Measurements from ENCODE around the gene FKBP4.

Gene FKBP4

DNA sequence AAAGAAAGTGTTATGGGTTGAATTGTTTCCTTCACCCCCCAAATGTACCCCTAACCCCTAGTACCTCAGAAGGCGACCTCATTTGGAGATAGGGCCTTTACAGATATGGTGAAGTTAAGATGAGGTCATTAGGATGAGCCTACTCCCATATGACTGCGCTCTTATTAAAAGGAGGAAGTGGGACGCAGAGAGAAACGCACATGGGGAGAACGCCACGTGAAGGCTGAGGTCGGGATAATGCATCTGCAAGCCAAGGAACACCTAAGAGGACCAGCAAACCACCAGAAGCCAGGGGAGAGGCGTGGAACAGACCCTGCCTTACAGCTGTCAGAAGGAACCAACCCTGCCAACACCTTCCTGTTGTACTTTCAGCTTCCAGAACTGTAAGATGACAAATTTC is 41.8 kb downstream of the FKBP4 start:
- no peak overlapping the region for H3K27ac ChIP-seq (ENCODE audit: low read length, poor library complexity, severe bottlenecking)
- no peak overlapping the region for H4K8ac ChIP-seq (ENCODE audit: low read length)
- no peak for DNase-seq
- no peak overlapping the region for H3K14ac ChIP-seq (ENCODE audit: low read length in 2 of 2)
- H3K79me1 ChIP-seq (replicated peaks; ENCODE audit: low read length, poor library complexity, severe bottlenecking), result no peaks in the 10 kb centered on the region
- no peak overlapping the region for H3K23ac ChIP-seq (ENCODE audit: low read length in 2 of 2)
- no peak overlapping the region for H3K9ac ChIP-seq (ENCODE audit: low read length)
- H3K18ac ChIP-seq (ENCODE audit: low read depth in 1 of 2, low read length in 2 of 2), result no peak overlapping the region
- H3K4ac ChIP-seq (ENCODE audit: low read depth in 1 of 2, low read length in 2 of 2), result no peak overlapping the region
- no peak overlapping the region for H2BK5ac ChIP-seq (ENCODE audit: low read depth, low read length, poor library complexity, severe bottlenecking)
- H2BK15ac ChIP-seq (ENCODE audit: low read depth, poor library complexity, severe bottlenecking), result no peak overlapping the region
- WGBS, result 84% methylated on average over 8 of the region's 8 CpGs
- H3K9me3 ChIP-seq (ENCODE audit: control insufficient read depth, low read length), result no peaks in the 10 kb centered on the region
- H3K4me3 ChIP-seq (ENCODE audit: insufficient read depth in 1 of 2, low read depth in 1 of 2, low read length in 2 of 2), result no peak overlapping the region
- no peak overlapping the region for H2AFZ ChIP-seq (ENCODE audit: low read depth, low read length)
- H2AK5ac ChIP-seq (ENCODE audit: low read length, severe bottlenecking), result no peak overlapping the region
- peaks cover 10% of the 10 kb centered on the region for H3K4me1 ChIP-seq (ENCODE audit: control insufficient read depth, insufficient read depth, low read depth, low read length)
- H3K27me3 ChIP-seq (ENCODE audit: control insufficient read depth in 1 of 2, insufficient read depth in 1 of 2, low read length in 2 of 2), result peaks cover 20 to 31% of the 10 kb centered on the region in 2 experiments
- no peak overlapping the region for H2BK12ac ChIP-seq (ENCODE audit: low read length in 2 of 2)
- H3K4me2 ChIP-seq (ENCODE audit: low read length, poor library complexity, severe bottlenecking), result no peak overlapping the region
- peaks cover 2 to 5% of the 10 kb centered on the region in 2 experiments for H3K36me3 ChIP-seq (ENCODE audit: control insufficient read depth in 1 of 2, insufficient read depth in 2 of 2, low read depth in 1 of 2, low read length in 2 of 2)
- no peak overlapping the region for H2BK120ac ChIP-seq (ENCODE audit: low read depth, low read length)
- no peak overlapping the region for H4K91ac ChIP-seq (ENCODE audit: low read length)

DNA sequence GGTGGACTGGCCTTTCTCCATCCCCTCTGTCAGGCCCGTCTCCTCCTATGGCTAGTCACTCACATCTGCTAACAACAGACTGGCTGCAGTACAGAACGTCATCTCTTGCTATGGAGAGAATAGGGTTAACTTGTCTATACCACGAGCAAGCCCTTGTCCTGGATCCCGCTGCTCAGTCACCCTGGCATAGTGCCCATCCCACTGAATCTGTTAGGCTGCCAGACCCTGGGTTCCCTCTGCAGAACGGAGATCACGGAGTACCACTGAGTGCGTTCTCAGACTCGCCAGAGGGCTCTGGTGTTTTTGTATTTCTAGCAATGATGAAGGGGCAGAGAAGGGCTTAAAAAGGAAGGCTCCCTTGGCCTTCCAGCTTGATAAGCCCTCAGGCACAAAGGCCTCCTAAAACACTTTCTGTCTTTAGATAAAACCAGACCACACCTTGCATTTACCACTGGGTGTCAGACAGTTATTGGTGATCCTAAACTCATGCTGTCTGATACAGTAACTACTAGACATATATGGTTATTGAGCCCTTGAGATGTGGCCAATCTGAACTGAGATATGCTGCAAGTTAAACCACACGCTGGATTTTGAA is 46.4 kb downstream of the FKBP4 start:
- peaks cover 0 to 4% of the 10 kb centered on the region in 2 experiments for H3K27me3 ChIP-seq (ENCODE audit: control insufficient read depth in 1 of 2, insufficient read depth in 1 of 2, low read length in 2 of 2)
- no peaks in the 10 kb centered on the region for H3K36me3 ChIP-seq (ENCODE audit: control insufficient read depth in 1 of 2, insufficient read depth in 2 of 2, low read depth in 1 of 2, low read length in 2 of 2)
- no peak overlapping the region for H3K14ac ChIP-seq (ENCODE audit: low read length in 2 of 2)
- no peak overlapping the region for H4K91ac ChIP-seq (ENCODE audit: low read length)
- no peak overlapping the region for H3K4ac ChIP-seq (ENCODE audit: low read depth in 1 of 2, low read length in 2 of 2)
- H3K23ac ChIP-seq (ENCODE audit: low read length in 2 of 2), result no peak overlapping the region
- no peak overlapping the region for H2BK15ac ChIP-seq (ENCODE audit: low read depth, poor library complexity, severe bottlenecking)
- H3K9ac ChIP-seq (ENCODE audit: low read length), result no peak overlapping the region
- H3K4me3 ChIP-seq (ENCODE audit: insufficient read depth in 1 of 2, low read depth in 1 of 2, low read length in 2 of 2), result no peak overlapping the region
- no peaks in the 10 kb centered on the region for H3K79me1 ChIP-seq (replicated peaks; ENCODE audit: low read length, poor library complexity, severe bottlenecking)
- H2BK5ac ChIP-seq (ENCODE audit: low read depth, low read length, poor library complexity, severe bottlenecking), result no peak overlapping the region
- H3K9me3 ChIP-seq (ENCODE audit: control insufficient read depth, low read length), result no peaks in the 10 kb centered on the region
- no peak overlapping the region for H4K8ac ChIP-seq (ENCODE audit: low read length)
- no peak for DNase-seq
- no peak overlapping the region for H2BK120ac ChIP-seq (ENCODE audit: low read depth, low read length)
- H2AFZ ChIP-seq (ENCODE audit: low read depth, low read length), result no peak overlapping the region
- no peak overlapping the region for H2BK12ac ChIP-seq (ENCODE audit: low read length in 2 of 2)
- H3K27ac ChIP-seq (ENCODE audit: low read length, poor library complexity, severe bottlenecking), result no peak overlapping the region
- H3K18ac ChIP-seq (ENCODE audit: low read depth in 1 of 2, low read length in 2 of 2), result no peak overlapping the region
- no peak overlapping the region for H3K4me2 ChIP-seq (ENCODE audit: low read length, poor library complexity, severe bottlenecking)
- H2AK5ac ChIP-seq (ENCODE audit: low read length, severe bottlenecking), result no peak overlapping the region
- WGBS, result 78% methylated on average over 9 of the region's 9 CpGs
- H3K4me1 ChIP-seq (ENCODE audit: control insufficient read depth, insufficient read depth, low read depth, low read length), result peaks cover 12% of the 10 kb centered on the region

DNA sequence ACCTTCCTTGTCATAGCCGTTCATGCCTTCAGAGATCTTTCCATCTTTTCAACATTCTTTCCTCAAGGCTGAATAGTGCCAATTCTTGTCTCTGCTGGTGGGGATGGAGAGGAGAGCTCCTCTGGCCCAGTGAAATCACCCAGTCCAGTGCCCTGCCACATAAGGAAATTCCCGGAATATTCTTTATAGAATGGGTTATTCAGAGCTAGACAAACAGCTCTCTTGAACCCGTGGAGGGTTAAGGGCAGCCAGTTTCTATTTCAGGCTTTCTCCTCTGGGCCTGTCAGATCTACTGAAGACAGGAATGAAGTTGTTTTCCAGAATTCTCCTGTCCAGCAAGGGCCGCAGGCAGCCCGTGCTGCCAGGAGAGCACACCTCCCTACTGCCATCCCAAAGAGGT is 48.2 kb downstream of the FKBP4 start:
- Histone ChIP-seq H2BK5ac (ENCODE audit: low read depth, low read length, poor library complexity, severe bottlenecking) (no peak overlapping the region), H3K9ac (ENCODE audit: low read length) (no peak overlapping the region), H2BK12ac (ENCODE audit: low read length in 2 of 2) (no peak overlapping the region), H3K18ac (ENCODE audit: low read depth in 1 of 2, low read length in 2 of 2) (no peak overlapping the region), H3K4me2 (ENCODE audit: low read length, poor library complexity, severe bottlenecking) (no peak overlapping the region), H3K36me3 (ENCODE audit: control insufficient read depth in 1 of 2, insufficient read depth in 2 of 2, low read depth in 1 of 2, low read length in 2 of 2) (no peaks in the 10 kb centered on the region), H3K4ac (ENCODE audit: low read depth in 1 of 2, low read length in 2 of 2) (no peak overlapping the region), H2BK120ac (ENCODE audit: low read depth, low read length) (no peak overlapping the region), H3K9me3 (ENCODE audit: control insufficient read depth, low read length) (no peaks in the 10 kb centered on the region), H3K14ac (ENCODE audit: low read length in 2 of 2) (no peak overlapping the region), H3K4me1 (ENCODE audit: control insufficient read depth, insufficient read depth, low read depth, low read length) (peaks cover 17% of the 10 kb centered on the region), H3K27me3 (ENCODE audit: control insufficient read depth in 1 of 2, insufficient read depth in 1 of 2, low read length in 2 of 2) (no peaks in the 10 kb centered on the region), H2BK15ac (ENCODE audit: low read depth, poor library complexity, severe bottlenecking) (no peak overlapping the region), H3K79me1 (replicated peaks; ENCODE audit: low read length, poor library complexity, severe bottlenecking) (no peaks in the 10 kb centered on the region), H3K4me3 (ENCODE audit: insufficient read depth in 1 of 2, low read depth in 1 of 2, low read length in 2 of 2) (no peak overlapping the region), H4K91ac (ENCODE audit: low read length) (no peak overlapping the region), H2AFZ (ENCODE audit: low read depth, low read length) (no peak overlapping the region), H3K23ac (ENCODE audit: low read length in 2 of 2) (no peak overlapping the region), H4K8ac (ENCODE audit: low read length) (no peak overlapping the region), H2AK5ac (ENCODE audit: low read length, severe bottlenecking) (no peak overlapping the region), H3K27ac (ENCODE audit: low read length, poor library complexity, severe bottlenecking) (no peak overlapping the region)
- 95% methylated on average over 4 of the region's 5 CpGs for WGBS
- DNase-seq, result no peak

DNA sequence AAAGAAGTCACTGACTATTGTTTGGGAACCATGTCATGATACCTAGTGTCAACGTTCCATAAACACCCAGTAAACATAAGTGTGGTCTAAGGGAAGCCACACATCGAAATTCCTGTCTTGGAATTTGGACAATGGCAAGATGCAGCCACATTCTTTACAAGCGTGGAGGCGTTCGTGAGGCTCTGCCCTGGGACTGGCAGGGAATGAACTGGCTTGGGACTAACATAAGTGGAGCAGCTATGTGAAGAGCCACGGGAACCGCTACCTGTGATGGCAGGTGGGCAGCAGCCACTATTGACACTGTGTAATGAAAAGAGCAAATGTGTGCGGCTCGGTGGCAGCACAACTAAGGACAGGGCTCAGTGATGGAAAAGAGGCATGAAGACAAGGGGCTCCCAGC is 50.0 kb downstream of the FKBP4 start:
- Histone ChIP-seq H4K8ac (ENCODE audit: low read length) (peak overlapping the region; percentile 87), H2BK5ac (ENCODE audit: low read depth, low read length, poor library complexity, severe bottlenecking) (no peak overlapping the region), H2AK5ac (ENCODE audit: low read length, severe bottlenecking) (no peak overlapping the region), H3K4me2 (ENCODE audit: low read length, poor library complexity, severe bottlenecking) (no peak overlapping the region), H3K4me1 (ENCODE audit: control insufficient read depth, insufficient read depth, low read depth, low read length) (peaks cover 32% of the 10 kb centered on the region), H3K27me3 (ENCODE audit: control insufficient read depth in 1 of 2, insufficient read depth in 1 of 2, low read length in 2 of 2) (no peaks in the 10 kb centered on the region), H4K91ac (ENCODE audit: low read length) (peak overlapping the region; percentile 94), H3K14ac (ENCODE audit: low read length in 2 of 2) (no peak overlapping the region), H2BK12ac (ENCODE audit: low read length in 2 of 2) (peak overlapping the region; percentile 4 to 44), H2BK120ac (ENCODE audit: low read depth, low read length) (peak overlapping the region; percentile 59), H2BK15ac (ENCODE audit: low read depth, poor library complexity, severe bottlenecking) (no peak overlapping the region), H3K27ac (ENCODE audit: low read length, poor library complexity, severe bottlenecking) (no peak overlapping the region), H3K79me1 (replicated peaks; ENCODE audit: low read length, poor library complexity, severe bottlenecking) (no peaks in the 10 kb centered on the region), H3K9me3 (ENCODE audit: control insufficient read depth, low read length) (no peaks in the 10 kb centered on the region), H3K4ac (ENCODE audit: low read depth in 1 of 2, low read length in 2 of 2) (peak overlapping the region; percentile 4 to 30), H3K36me3 (ENCODE audit: control insufficient read depth in 1 of 2, insufficient read depth in 2 of 2, low read depth in 1 of 2, low read length in 2 of 2) (no peaks in the 10 kb centered on the region), H3K18ac (ENCODE audit: low read depth in 1 of 2, low read length in 2 of 2) (peak overlapping the region; percentile 31 to 72), H3K9ac (ENCODE audit: low read length) (no peak overlapping the region), H2AFZ (ENCODE audit: low read depth, low read length) (peak overlapping the region; percentile 57), H3K23ac (ENCODE audit: low read length in 2 of 2) (no peak overlapping the region), H3K4me3 (ENCODE audit: insufficient read depth in 1 of 2, low read depth in 1 of 2, low read length in 2 of 2) (no peak overlapping the region)
- peak; percentile 12 for DNase-seq
- WGBS, result 92% methylated on average over 9 of the region's 9 CpGs

Data from mesenchymal stem cell (in vitro differentiated cells and primary cell).